HG02852 (cell line): ENCODE measurements around the gene ABHD12.
A peak's percentile ranks its signal among the peaks of the same experiment; 100 is the strongest.

Experiments
- ATAC-seq: cut with Tn5 transposase; IDR thresholded peaks from one replicate; pipeline ENCODE4 v1.9.1; 2021; ENCODE audit warnings: mild to moderate bottlenecking, moderate library complexity; ENCODE audit not compliant: unreplicated experiment

ABHD12 gene

DNA sequence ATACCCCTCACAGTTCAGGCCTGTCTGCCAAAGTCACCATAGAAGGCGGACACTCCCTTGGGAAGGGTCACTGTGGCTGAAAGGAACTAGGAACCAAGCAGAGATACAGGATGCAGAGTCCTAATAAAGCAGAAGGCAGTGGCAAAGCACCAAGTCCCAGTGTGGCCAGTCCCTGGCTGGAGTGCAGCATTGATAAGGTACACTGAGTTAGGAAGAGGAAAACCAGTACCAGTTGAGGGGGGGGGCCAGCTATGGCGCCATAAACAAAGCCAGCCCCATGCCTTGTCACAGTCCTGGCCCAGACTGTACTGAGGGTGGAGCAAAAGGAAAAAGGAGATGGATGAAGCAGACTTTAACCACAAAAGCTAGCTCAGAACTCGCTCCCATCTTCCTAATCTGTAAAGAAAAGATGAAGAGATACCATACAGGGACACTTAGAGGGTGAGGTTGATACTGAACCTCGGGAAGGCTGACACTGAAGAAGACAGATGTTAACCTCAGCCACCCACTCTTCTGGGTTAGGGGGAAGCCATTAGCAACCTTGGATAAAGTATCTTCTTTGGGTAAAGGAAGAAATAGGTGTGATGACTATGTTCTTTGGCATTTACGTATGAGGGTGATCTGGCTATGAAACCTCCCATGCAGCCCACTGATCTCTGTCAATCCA lies 7.8 kb downstream of the ABHD12 start:
- ATAC-seq = no peak

DNA sequence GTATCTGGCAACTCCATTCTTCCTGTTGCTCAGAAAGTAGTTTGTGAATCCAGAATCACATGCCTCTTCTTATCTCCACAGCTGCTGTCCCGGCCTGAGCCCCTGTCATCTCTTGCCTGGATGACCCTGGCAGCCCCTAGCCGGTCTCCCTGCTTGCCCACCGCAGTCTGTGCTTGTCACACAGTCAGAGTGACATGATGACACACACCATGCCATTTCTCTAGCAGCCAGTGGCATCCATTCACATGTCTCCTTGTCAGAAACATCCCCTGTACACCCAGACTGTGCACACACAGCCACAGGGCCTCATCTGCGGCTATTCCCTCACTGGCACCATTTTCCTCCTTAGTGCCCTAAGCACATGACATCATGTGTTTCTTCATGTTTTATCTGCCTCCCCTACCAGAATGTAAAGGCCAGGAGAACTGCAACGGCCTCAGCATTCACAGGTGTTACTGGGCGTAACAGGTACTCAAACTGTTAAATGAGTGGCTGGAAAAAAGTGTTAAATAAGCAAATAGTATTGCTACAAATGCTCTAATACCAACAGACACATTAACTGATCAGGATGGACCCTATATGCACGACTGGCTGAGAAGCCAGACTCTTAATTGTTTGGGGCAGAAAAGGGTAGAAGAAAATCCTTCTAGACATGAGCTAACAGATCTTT lies 9.6 kb downstream of the ABHD12 start:
- ATAC-seq = no peak

- ATAC-seq = no peak
Observed at GRCh38 chr20:25378884-25379733, 11.5 kb downstream of the ABHD12 start.

DNA sequence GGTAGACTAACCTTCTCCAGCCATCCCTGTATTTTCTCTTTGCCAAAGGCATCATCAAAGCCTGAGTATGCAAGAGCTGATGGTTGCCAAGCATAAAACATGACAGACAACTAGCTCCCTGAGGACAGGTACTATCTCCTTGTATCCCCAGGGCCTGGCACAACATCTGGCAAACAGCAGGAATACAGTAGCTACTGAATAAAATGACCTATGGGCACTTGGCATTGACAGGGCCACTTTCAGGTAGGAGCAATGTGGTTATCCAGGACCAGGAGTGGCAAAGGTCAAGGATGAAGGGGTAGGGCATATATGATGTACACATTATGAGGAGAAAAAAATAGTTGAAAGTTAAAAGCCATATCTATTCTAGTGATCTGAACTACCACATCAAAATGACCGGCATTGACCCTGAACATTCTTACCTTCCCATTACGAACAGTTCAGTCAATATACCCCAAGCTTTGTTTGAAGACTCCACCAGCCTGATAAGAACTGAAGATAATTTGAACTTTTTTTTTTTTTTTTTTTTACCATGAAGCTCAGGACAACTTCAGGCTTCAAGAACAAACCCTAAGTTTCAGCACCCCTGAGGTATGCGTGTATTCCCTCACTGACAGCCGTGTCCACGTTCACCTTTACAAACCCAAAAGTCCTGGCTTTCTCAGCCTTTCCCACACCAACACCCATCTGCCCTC lies 12.3 kb downstream of the ABHD12 start:
- ATAC-seq = no peak

DNA sequence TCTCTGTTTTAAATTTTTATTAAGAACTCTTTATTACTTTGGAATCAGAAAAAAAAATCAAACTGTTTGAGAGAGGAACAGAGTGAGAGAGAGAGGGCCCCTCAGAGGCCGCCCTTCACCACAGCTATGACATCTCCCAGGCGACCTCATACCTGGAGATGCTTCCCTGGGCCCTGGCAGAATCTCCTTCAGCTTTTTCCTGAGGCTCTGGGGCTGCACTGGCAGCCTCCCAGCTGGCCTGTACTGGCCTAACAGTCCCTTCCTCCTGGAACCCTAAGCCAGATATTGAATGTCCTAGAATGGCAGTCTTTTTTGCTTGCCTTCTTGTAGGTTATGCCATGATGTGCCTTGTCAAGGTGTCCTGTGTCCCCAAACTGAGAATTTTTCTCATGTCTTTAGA lies 13.7 kb downstream of the ABHD12 start:
- no peak for ATAC-seq

GRCh38 chr20:25376236-25376635 lies 14.4 kb downstream of the ABHD12 start:
- ATAC-seq = no peak

DNA sequence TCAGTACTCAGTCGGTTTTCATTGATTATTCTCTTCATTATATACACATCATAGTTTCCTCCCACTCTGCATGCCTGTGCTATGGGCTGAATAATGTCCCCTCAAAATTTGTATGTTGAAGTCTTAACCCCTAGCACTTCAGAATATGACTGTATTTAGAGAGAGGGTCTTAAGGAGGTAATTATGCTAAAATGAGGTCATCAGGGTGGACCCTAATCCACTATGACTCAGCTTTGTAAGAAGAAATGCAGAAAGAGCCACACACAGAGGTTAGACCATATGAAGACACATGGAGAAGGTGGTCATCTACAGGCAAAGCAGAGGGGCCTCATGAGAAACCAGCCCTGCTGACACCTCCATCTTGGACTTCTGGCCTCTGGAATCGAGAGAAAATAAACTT lies 15.8 kb downstream of the ABHD12 start:
- no peak for ATAC-seq

DNA sequence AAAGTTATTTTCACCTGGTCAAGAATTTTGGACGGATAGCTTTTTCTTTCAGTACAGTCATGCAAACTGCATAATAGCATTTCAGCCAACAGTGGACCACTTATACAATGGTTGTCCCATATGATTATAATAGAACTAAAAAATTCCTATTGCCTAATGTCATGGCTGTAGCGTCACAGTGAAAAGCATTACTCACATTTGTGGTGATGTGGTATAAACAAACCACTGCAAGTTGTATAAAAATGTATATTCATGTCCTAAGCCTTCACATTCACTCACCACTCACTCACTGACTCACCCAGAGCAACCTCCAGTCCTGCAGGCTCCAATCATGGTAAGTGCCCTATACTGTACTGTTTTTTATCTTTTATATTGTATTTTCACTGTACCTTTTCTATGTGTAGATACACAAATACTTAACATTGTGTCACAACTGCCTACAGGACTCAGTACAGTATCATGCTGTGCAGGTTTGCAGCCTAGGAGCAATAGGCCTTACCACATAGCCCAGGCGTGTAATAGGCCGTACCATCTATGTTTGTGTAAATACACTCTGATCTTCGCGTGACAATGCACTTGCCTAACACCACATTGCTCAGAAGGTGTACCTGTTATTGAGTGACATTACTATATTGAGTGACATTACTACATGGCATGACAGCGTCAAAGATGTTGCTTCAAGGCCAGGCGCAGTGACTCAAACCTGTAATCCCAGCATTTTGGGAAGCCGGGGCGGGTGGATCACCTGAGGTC lies 17.9 kb downstream of the ABHD12 start:
- ATAC-seq = no peak

DNA sequence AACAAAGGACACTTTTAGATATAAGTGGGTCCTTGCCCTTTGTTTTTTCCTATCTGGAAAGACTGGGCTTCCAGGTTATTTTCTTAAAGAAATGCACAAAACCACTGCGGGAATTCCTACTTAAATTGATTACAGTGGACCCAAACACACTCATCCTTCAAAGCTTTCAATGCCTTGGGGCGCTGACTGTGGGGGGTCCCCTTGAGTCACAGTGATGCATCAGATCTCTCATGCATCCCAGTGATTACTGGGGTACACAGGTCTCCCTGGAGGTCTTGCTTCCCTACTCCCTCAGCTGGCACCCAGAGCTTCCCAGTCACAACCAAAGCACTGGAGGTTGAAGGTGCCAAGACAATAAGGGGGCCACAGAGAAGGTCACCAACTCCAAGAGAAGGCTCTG lies 20.7 kb downstream of the ABHD12 start:
- no peak for ATAC-seq

DNA sequence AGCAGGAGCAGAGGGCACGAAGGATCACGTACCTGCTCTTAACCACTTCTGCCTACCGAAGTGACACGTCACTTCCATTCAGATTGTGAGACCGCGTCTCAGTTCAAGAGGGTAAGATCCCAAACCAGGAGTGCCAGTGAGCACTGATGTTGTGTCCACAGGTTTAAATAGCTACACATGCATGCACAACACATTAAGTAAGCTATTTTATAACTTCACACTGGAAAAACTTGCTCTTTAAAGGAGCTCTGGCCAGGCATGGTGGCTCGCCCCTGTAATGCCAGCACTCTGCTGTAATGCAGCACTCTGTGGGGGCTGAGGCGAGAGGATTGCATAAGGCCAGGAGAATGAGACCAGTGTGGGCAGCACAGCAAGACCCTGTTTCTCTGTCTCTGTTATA lies 21.1 kb downstream of the ABHD12 start:
- no peak for ATAC-seq

DNA sequence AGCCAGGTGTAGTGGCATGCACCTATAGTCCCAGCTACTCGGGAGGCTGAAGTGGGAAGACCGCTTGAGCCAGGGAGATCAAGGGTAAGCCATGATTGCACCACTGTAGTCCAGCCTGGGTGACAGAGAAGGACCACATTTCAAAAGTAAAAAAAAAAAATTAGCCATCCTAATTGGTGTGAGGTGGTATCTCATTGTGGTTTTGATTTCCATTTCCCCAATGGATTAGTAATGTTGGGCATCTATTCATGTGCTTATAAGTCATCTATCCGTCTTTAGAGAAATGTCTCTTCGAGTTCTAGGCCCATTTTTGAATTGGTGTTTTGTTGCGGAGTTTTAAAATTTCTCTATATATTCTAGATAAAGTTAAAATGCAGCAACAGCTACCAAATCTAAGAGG lies 21.7 kb downstream of the ABHD12 start:
- ATAC-seq = no peak

- ATAC-seq = no peak
Observed at GRCh38 chr20:25368526-25368925, 22.1 kb downstream of the ABHD12 start.

DNA sequence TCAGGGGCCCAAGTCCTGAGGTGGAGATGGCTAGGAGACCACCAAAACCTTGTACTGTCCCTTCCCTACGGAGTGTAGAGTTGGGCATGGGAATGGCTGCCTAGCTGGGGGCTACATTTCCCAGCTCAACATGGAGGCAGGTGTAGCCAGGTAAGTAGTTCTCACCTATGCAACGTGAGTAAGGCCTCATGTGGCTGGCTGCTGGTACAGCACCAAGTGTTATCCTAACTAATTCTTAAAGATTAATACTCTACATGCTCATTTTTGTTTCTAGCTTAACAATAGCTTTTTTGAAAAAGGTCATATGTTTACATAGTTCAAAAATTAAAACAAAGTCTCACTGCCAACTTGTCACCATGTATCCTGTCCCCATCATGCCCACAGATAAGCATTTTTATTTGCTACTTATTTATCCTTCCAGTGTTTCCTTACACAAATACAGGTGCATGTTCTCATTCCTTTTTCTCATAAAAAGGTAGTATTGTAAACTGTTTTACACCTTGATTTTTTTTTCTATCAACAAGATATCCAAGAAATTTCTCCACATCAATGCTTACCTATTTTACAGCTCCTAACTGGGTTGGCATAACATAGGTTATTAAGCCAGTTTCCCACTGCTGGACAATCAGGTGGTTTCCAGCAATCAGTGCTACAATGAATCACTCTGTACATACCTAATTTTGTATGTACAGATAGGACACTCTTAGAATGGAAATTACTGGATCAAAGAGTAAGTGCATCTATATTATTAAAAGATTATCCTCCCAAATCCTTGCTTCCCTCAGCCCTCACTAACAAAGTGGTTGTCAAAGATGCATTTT lies 25.5 kb downstream of the ABHD12 start:
- no peak for ATAC-seq

DNA sequence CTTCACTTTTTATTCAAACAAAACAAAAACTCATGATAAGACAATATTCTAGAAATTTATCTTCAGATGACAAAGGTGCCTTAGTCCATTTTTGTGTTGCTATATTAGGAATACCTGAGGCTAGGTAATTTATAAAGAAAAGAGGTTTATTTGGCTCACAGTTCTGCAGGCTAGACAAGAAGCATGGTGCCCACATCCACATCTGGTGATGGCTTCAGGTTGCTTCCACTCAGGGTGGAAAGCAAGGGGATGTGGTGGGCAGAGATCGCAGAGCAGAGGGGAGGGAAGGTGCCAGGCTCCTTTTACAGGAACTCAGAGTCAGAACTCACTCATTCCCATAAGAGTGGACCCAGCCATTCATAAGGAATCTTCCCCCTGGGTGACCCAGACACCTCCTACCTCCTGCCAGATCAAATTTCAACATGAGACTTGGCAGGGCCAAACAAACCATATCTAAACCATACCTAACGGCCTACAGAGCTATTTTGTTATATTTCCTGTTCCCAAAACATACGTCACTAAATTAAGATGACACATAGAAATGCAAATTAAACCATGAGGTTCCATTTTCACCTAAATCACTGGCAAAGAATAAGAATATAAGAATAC lies 26.4 kb downstream of the ABHD12 start:
- ATAC-seq = no peak

- ATAC-seq = peak; percentile 18
Observed at GRCh38 chr20:25361287-25361683, 29.4 kb downstream of the ABHD12 start.

GRCh38 chr20:25360631-25361286 lies 29.9 kb downstream of the ABHD12 start:
- peak; percentile 54 for ATAC-seq

- ATAC-seq = no peak
Observed at GRCh38 chr20:25356271-25356933, 34.2 kb downstream of the ABHD12 start.

DNA sequence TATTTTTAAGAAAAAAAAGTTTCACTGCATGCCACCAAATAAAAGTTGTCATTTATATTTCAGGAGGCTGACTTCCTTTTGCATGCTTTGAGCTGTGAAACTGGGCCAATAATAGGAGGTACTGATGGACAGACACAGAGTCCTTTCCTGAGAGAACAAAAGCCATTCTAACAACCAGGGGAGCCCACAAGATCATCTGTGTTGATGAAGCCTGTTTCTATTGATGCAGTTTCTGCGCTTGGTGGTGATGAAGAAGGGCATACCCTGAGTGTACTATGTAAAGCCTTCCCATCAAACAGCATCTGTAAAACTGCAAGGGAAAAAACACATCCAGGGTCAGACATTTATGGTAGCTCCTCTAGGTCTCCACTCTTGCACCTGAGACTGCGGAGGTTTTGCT lies 34.8 kb downstream of the ABHD12 start:
- ATAC-seq = no peak
